ENCODE results near the gene HNRNPA0.

- TF ChIP-seq CTCF (IDR thresholded peaks at IDR 0.05) (no peak), POLR2A (IDR thresholded peaks at IDR 0.05) (no peak)
Measured at GRCh38 chr5:137718611-137719010, 35.6 kb downstream of the HNRNPA0 start.
